Measurements from ENCODE around the gene ITGAV.
"Not testable (repeated sequence)": the region's sequence is repeated elsewhere in the genome, so short reads cannot be mapped to it uniquely, and the experiment has no call there.

ITGAV gene

GRCh38 chr2:186589612-186590349, at the start of gene ITGAV:
Gene ITGAV, plus strand, starts transcription at chr2:186590056. Its CDS starts 283 bp downstream, at chr2:186590339.
- H3K4me3 ChIP-seq (ENCODE audit: low read depth, low read length) = peak within 1 kb of the TSS; percentile 75

GRCh38 chr2:186540941-186541340, 48.9 kb upstream of the ITGAV start:
- no peak overlapping the region for H3K4me3 ChIP-seq (ENCODE audit: low read depth, low read length)

GRCh38 chr2:186542002-186542401, 47.9 kb upstream of the ITGAV start:
- no peak overlapping the region for H3K4me3 ChIP-seq (ENCODE audit: low read depth, low read length)

GRCh38 chr2:186543561-186544131, 46.2 kb upstream of the ITGAV start:
- H3K4me3 ChIP-seq (ENCODE audit: low read depth, low read length) = no peak overlapping the region

- no peak overlapping the region for H3K4me3 ChIP-seq (ENCODE audit: low read depth, low read length)
Measured at GRCh38 chr2:186544255-186544675, 45.6 kb upstream of the ITGAV start.

- no peak overlapping the region for H3K4me3 ChIP-seq (ENCODE audit: low read depth, low read length)
Measured at GRCh38 chr2:186546846-186547245, 43.0 kb upstream of the ITGAV start.

GRCh38 chr2:186551323-186552050, 38.4 kb upstream of the ITGAV start:
- H3K4me3 ChIP-seq (ENCODE audit: low read depth, low read length) = no peak overlapping the region

GRCh38 chr2:186554429-186554828, 35.4 kb upstream of the ITGAV start:
- no peak overlapping the region for H3K4me3 ChIP-seq (ENCODE audit: low read depth, low read length)

GRCh38 chr2:186554850-186555671, 34.8 kb upstream of the ITGAV start:
- no peak overlapping the region for H3K4me3 ChIP-seq (ENCODE audit: low read depth, low read length)

GRCh38 chr2:186558512-186559276, 31.2 kb upstream of the ITGAV start:
- no peak overlapping the region for H3K4me3 ChIP-seq (ENCODE audit: low read depth, low read length)

- no peak overlapping the region for H3K4me3 ChIP-seq (ENCODE audit: low read depth, low read length)
Measured at GRCh38 chr2:186559370-186559769, 30.5 kb upstream of the ITGAV start.

GRCh38 chr2:186559848-186560247, 30.0 kb upstream of the ITGAV start:
- no peak overlapping the region for H3K4me3 ChIP-seq (ENCODE audit: low read depth, low read length)

GRCh38 chr2:186560254-186560653, 29.6 kb upstream of the ITGAV start:
- no peak overlapping the region for H3K4me3 ChIP-seq (ENCODE audit: low read depth, low read length)

- no peak overlapping the region for H3K4me3 ChIP-seq (ENCODE audit: low read depth, low read length)
Measured at GRCh38 chr2:186561467-186562208, 28.2 kb upstream of the ITGAV start.

GRCh38 chr2:186562209-186562578, 27.7 kb upstream of the ITGAV start:
- no peak overlapping the region for H3K4me3 ChIP-seq (ENCODE audit: low read depth, low read length)

- not testable (repeated sequence) for H3K4me3 ChIP-seq (ENCODE audit: low read depth, low read length)
Measured at GRCh38 chr2:186568600-186568999, 21.3 kb upstream of the ITGAV start.

- not testable (repeated sequence) for H3K4me3 ChIP-seq (ENCODE audit: low read depth, low read length)
Measured at GRCh38 chr2:186569127-186569526, 20.7 kb upstream of the ITGAV start.

GRCh38 chr2:186569897-186570296, 20.0 kb upstream of the ITGAV start:
- no peak overlapping the region for H3K4me3 ChIP-seq (ENCODE audit: low read depth, low read length)

GRCh38 chr2:186570604-186571003, 19.3 kb upstream of the ITGAV start:
- no peak overlapping the region for H3K4me3 ChIP-seq (ENCODE audit: low read depth, low read length)

- H3K4me3 ChIP-seq (ENCODE audit: low read depth, low read length) = no peak overlapping the region
Measured at GRCh38 chr2:186572705-186573104, 17.2 kb upstream of the ITGAV start.
